Activated T-cell treated with anti-CD3 and anti-CD28 coated beads, Interleukin-2, amount 50 U/mL, for 4 hours (primary cell): ENCODE data around the gene HTR2A. TPM values are rescaled to one million over a fixed set of nuclear protein-coding genes. Genes with fewer than 3 reads are reported as not detected.

Source experiments
- ATAC-seq, 2 donors: fragments of 200-7000 bp; cut with Tn5 transposase; one replicate each; pipeline ENCODE4 v1.10.0; 2021
- DNase-seq: peaks from one replicate; pipeline ENCODE4 v3.0.0-alpha.2; 2020
- H3K27me3 Mint-ChIP-seq: one replicate; pipeline ENCODE4 v1.8.0; 2021; ENCODE audit warnings: low read depth, mixed read lengths
- H3K36me3 Mint-ChIP-seq: one replicate; pipeline ENCODE4 v1.8.0; 2022; ENCODE audit warnings: mixed read lengths; ENCODE audit not compliant: insufficient read depth
- H3K4me1 Mint-ChIP-seq: one replicate; pipeline ENCODE4 v1.8.0; 2021; ENCODE audit warnings: low read depth, mixed read lengths
- H3K4me3 Mint-ChIP-seq: one replicate; pipeline ENCODE4 v1.8.0; 2021; ENCODE audit warnings: mild to moderate bottlenecking, moderate library complexity, mixed read lengths
- H3K9me3 Mint-ChIP-seq: one replicate; pipeline ENCODE4 v1.8.0; 2021; ENCODE audit warnings: mixed read lengths
- total RNA-seq, 3 donors: library from RNA; stranded (reverse); gene quantifications; one replicate each; pipeline ENCODE4 v1.2.1, GENCODE V29; 2021

Gene HTR2A
- total RNA-seq, 3 donors from 2014 or later: not detected

DNA sequence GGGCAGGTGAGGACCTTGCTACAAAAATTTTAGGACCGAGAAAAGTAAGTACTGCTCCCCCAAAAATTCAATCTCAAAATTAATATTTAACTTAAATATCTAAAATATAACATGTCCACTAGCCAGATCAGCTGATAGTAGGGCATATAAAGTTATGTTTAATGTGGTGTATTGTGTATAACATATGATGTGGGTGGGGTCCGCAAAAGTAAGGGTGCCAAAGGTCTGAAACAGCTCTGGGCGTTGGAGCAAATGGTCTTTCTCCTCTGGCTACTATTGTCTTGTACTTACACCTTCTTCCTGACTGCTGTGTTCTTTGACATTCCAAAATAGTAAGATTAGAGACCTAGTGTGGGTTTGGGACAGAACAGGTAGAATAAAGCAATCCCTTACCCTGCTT, 41.2 kb downstream of the HTR2A start:
- Mint-ChIP-seq H3K27me3 (peaks cover 15% of the 10 kb centered on the region), H3K4me1 (no peaks in the 10 kb centered on the region)

DNA sequence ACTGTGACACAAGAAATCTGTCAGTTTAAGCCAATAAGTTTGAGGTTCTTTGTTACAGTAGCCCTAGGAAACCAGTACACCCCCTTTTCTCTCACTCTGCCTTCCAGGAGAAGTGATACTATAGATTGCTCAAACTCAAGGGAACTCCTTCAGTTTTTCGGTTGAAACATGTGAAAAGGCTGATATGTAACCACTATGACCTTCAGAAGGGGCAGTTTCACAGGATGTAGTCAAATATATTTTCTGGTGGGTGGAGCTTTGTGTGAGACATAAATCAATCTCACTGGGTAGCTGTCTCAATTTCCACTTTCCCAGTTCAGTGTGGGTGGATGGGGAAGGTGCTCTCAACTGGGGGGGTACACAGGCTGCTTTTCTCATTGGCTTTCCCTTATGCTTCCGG, 41.7 kb downstream of the HTR2A start:
- Mint-ChIP-seq H3K9me3 (no peaks in the 10 kb centered on the region), H3K36me3 (no peaks in the 10 kb centered on the region), H3K4me3 (no peak overlapping the region), H3K27me3 (peaks cover 14% of the 10 kb centered on the region), H3K4me1 (no peaks in the 10 kb centered on the region)
- no peak for DNase-seq
- no peak for ATAC-seq

More for the DNA sequence above, 41.2 kb downstream of the HTR2A start:
- DNase-seq (no peak), ATAC-seq (no peak)
- Mint-ChIP-seq H3K36me3 (no peaks in the 10 kb centered on the region), H3K4me3 (no peak overlapping the region), H3K9me3 (no peaks in the 10 kb centered on the region)

DNA sequence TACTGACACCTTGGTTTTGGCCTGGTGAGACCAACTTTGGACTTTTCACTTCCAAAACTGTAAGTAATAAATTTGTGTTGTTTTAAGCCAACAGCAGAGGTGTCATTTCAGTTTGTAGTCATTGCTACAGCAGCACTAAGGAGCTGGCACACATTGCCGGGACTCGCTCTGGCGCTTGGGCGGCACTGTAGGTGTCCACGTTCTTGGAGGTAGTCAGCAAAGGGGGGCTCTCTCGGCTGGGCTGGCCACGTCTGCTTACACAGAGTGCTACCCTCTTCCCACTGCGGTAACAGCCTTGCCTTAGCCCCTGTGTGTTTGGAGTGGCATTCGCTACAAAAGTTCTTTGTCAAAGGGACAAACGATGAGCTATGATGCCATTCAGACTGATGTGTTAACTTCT, 44.7 kb downstream of the HTR2A start:
- no peaks in the 10 kb centered on the region for H3K9me3 Mint-ChIP-seq
- H3K36me3 Mint-ChIP-seq: no peaks in the 10 kb centered on the region
- DNase-seq (no peak), ATAC-seq (no peak)
- H3K4me3 Mint-ChIP-seq: no peak overlapping the region
- H3K27me3 Mint-ChIP-seq: peaks cover 8% of the 10 kb centered on the region
- no peaks in the 10 kb centered on the region for H3K4me1 Mint-ChIP-seq

DNA sequence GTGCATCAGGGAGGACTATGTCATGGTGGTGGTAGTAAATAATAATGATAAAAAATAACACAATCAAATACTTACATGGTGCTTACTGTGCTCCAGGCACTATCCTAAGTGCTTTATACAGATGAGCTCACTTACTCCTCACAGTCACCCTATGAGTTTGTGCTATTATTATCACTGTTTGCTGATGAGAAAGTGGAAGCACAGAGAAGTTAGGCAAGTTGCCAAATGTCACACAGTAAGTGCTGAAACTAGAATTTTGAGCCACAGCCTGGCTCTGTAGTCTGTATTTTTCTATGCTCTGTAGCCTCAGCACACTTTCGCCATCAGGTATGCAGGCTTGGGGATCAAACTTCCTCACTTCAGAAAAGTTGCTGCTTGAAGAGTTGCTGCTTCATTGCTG, 46.6 kb downstream of the HTR2A start:
- H3K4me3 Mint-ChIP-seq: no peak overlapping the region
- H3K9me3 Mint-ChIP-seq: no peaks in the 10 kb centered on the region
- H3K4me1 Mint-ChIP-seq: no peaks in the 10 kb centered on the region
- H3K36me3 Mint-ChIP-seq: no peaks in the 10 kb centered on the region
- no peak for ATAC-seq
- no peak for DNase-seq
- H3K27me3 Mint-ChIP-seq: peaks cover 8% of the 10 kb centered on the region

DNA sequence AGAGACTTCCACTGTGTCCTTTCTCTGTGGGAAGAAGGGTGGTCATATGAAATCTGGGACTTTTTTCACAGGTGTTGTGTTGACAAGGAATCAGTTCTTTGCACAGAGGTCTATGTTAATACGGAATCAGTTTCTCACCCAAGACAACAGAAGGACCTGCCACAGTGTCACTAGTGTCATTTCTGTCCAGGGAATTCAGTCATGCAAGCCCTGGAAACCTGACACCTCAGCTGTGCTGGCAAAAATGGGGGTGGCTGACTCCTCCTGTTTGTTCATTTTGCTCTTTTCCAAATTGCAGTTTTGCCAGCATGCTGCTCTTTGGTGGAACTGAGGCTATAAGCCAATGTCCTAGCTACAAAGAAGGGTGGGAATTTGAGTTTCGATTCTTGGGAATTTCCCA, 50.1 kb downstream of the HTR2A start:
- DNase-seq (no peak), ATAC-seq (no peak)
- no peaks in the 10 kb centered on the region for H3K36me3 Mint-ChIP-seq
- H3K9me3 Mint-ChIP-seq: no peaks in the 10 kb centered on the region
- no peaks in the 10 kb centered on the region for H3K4me1 Mint-ChIP-seq
- peaks cover 10% of the 10 kb centered on the region for H3K27me3 Mint-ChIP-seq
- H3K4me3 Mint-ChIP-seq: no peak overlapping the region

DNA sequence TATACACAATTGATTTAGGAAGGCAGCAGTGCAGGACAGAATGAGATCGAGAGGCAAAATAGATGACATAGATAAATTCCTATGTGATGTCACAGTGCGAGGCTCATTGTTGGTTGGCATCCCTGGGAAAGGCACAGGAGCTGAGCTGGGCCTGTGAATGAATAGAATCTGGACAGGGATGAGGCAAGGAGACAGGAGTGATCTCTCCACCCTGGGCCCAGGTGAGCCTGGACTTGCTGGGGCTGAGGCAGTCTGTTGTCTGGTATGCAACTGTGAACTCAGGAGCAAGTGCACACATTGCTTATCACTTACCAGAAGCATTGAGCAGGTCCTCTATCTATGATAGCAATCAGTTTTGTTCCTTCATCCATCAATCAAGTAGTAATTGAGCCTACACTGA, 51.7 kb downstream of the HTR2A start:
- ATAC-seq (no peak), DNase-seq (no peak)
- no peaks in the 10 kb centered on the region for H3K4me1 Mint-ChIP-seq
- H3K4me3 Mint-ChIP-seq: no peak overlapping the region
- peaks cover 11% of the 10 kb centered on the region for H3K27me3 Mint-ChIP-seq
- no peaks in the 10 kb centered on the region for H3K9me3 Mint-ChIP-seq
- no peaks in the 10 kb centered on the region for H3K36me3 Mint-ChIP-seq

DNA sequence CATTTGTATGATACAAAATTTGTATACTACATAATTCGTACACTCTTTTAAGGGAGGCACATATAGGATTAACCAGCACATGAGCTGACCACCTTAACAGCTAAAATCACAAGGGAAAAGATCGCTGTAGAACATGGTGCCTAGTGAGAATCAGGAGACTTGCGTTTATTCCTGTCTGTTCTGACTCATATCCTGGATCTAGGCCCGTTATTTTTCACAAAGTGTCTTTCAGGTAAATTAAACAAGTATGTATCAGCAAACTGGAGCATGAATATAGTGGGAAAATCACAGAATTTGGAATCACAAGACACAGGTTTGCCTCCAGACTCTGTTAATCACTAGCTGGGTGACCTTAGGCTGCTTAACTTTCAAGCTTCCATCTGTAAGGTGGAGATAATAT, 52.4 kb downstream of the HTR2A start:
- no peak overlapping the region for H3K4me3 Mint-ChIP-seq
- H3K36me3 Mint-ChIP-seq: no peaks in the 10 kb centered on the region
- ATAC-seq: no peak
- H3K27me3 Mint-ChIP-seq: peaks cover 11% of the 10 kb centered on the region
- no peak for DNase-seq
- no peaks in the 10 kb centered on the region for H3K9me3 Mint-ChIP-seq
- H3K4me1 Mint-ChIP-seq: no peaks in the 10 kb centered on the region

DNA sequence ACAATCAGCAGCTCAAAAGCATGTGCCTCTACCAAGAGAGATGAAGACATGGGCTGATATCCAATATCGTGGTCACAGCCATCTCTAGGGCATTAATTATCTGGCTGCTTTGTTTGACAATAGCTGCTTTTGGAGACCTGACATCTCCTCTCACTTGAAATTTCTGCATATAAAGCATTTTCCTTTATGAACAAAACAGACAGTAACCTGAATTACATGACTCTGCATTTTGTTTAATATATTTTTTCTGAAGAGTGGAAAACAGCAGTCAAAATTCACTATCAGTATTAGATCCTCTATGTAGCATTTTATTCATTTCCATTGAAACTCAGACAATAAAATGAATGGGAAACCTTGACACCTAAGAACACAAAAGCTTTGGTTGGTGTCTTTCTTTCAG, 57.5 kb downstream of the HTR2A start:
- ATAC-seq (no peak), DNase-seq (no peak)
- H3K36me3 Mint-ChIP-seq: no peaks in the 10 kb centered on the region
- H3K4me1 Mint-ChIP-seq: no peaks in the 10 kb centered on the region
- H3K9me3 Mint-ChIP-seq: no peaks in the 10 kb centered on the region
- H3K27me3 Mint-ChIP-seq: peaks cover 16% of the 10 kb centered on the region
- no peak overlapping the region for H3K4me3 Mint-ChIP-seq

DNA sequence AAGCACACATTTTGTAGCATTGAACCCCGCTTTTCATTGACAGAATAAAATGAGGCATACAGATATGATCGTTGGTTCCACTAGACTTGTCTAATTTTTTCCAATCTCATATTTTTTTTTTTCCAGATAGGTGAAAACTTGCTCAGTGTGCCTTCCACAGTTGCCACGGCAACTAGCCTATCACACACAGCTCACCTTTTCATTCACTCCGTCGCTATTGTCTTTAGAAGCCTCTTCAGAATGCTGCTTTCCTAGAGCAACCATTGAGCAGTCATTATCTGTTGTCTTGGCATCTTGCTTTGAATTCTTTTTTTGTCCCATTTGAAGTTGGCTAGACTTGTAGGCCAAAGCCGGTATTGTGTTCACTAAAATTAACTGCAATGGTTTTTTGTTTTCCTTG, 62.2 kb downstream of the HTR2A start:
- ATAC-seq: no peak
- H3K9me3 Mint-ChIP-seq: no peaks in the 10 kb centered on the region

DNA sequence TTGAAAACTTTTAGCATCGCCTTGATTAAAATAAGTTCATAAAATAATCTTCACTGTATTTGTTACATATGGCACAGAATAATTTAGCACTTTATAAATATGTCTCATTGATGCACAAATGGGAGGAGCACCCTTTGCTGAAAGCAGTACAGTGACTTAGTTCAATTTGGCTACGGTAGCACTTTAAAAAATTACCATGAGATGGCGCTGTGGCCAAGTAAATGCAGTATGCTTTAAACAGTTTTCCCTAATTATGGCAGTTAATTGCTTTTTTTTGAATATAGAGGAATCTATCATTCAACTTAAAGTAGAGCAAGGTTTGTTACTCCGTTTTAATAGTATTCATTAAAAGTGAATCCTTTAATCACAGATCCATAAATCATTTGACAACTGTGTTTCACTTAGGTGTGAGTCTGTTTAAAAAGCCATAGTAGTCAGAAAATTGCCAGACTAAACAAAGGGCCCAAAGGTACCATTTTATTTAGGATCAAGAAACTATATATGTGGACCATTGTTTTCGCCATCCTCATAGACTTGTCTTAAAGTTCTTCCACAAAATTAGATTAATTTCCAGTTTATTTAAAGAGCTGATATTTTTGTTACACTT, 65.2 kb downstream of the HTR2A start:
- Mint-ChIP-seq H3K4me3 (no peak overlapping the region), H3K9me3 (no peaks in the 10 kb centered on the region), H3K36me3 (no peaks in the 10 kb centered on the region), H3K27me3 (no peaks in the 10 kb centered on the region), H3K4me1 (no peaks in the 10 kb centered on the region)
- ATAC-seq (no peak), DNase-seq (no peak)

More for the DNA sequence above, 62.2 kb downstream of the HTR2A start:
- DNase-seq: no peak
- Mint-ChIP-seq H3K4me1 (no peaks in the 10 kb centered on the region), H3K36me3 (no peaks in the 10 kb centered on the region), H3K4me3 (no peak overlapping the region), H3K27me3 (peaks cover 6% of the 10 kb centered on the region)

DNA sequence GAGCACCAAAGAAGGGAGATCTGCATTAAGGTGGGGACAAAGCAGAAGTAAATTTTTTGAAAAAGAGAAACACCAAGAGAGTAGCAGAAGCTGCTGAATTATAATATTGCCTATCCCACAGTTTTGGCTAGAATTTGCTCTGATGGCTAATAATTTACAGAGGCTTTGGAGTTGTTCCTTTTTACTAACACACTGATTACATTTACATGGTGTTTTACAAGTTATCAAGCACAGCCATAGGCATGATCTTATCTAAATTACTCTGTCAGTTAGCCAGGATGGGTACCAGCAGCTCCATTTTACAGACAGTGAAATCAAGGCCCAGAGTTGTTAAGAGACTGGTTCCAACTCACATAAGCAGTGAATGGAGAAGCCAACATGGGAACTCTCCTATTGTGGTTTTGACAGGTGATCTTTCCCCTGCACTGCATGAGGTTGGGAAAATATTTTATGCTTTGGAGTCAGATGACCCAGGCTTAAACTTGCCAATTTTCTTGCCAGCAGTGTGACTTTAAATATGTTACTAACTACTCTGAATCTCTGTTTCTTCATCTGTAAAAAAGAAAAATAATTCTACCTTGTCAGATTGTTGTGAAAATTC, 66.3 kb downstream of the HTR2A start:
- Mint-ChIP-seq H3K4me3 (no peak overlapping the region), H3K4me1 (no peaks in the 10 kb centered on the region), H3K27me3 (no peaks in the 10 kb centered on the region), H3K36me3 (no peaks in the 10 kb centered on the region), H3K9me3 (no peaks in the 10 kb centered on the region)
- ATAC-seq (no peak), DNase-seq (no peak)

DNA sequence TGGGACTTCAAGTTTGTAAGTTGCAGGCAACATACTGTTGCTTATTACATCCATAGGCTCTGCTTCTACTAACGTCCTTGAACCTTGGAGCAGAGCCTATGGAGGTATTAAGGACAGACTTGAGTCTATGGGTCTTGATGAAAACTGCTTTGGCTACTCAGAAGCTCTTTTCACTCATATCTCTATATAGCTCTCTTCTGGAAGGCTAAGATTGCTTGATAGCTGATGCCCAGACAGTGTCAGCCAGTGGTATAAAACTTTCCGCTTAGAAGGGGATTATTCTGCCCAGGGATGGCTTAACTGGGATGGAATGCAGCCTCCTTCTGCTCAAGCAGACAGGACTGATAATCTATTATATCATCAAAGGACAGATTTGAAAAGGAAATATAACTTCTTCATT, 74.3 kb downstream of the HTR2A start:
- Mint-ChIP-seq H3K36me3 (no peaks in the 10 kb centered on the region), H3K9me3 (no peaks in the 10 kb centered on the region), H3K4me1 (no peaks in the 10 kb centered on the region), H3K4me3 (no peak overlapping the region), H3K27me3 (peaks cover 5% of the 10 kb centered on the region)
- ATAC-seq: no peak
- no peak for DNase-seq

DNA sequence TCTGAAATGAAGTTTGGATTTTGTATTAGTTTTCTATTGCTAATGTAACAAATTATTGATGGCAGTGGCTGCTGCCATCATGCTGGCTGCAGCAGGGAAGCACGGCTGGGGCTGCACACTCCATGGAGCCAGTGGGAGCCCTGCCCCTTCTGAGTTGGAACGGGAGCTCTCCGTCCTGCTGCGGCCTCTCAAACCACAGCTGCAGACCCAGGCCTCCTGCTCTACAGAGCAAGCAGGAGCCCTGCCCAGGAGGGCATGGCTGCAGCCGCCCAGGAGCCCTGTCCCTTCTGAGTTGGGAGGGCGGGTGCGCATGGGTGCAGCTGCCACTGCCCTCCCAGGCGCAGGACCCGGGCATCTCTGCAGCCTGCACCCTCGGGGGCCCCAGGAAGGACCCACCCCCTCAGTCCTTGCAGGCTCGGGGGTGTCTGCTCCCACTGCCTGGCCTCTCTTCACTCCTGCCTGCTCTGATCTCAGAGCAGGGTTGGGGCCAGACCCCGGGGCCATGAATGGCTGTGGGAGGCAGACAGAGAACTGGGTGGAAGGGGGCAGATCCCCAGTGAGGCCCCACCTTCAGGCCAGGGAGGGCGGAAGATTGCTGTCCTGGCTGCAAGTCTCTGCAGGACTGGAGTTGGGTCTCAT, 78.9 kb downstream of the HTR2A start:
- no peak for DNase-seq
- H3K9me3 Mint-ChIP-seq: peaks cover 5% of the 10 kb centered on the region
- no peaks in the 10 kb centered on the region for H3K36me3 Mint-ChIP-seq
- H3K4me1 Mint-ChIP-seq: no peaks in the 10 kb centered on the region
- no peak overlapping the region for H3K4me3 Mint-ChIP-seq
- no peak for ATAC-seq
- peaks cover 6% of the 10 kb centered on the region for H3K27me3 Mint-ChIP-seq

DNA sequence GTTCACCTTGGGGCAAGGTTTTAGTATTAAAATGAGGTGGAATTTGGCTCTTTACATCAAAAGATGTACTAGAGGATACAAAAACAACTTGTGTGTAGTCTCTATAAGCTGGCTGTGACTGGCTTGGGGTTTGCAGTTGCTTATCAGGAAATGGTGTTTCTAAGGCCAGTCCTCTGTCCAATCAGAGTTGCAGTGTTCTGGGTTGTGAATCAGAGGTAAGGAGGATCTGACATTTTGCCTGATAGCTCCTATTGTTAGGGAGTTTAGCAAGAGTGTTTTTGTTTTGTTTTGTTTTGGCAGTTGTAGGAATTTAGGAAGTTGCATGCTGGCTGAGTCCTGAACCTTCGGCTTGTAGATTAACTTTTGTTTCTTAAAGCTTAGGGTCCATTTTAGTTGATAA, 79.8 kb downstream of the HTR2A start:
- H3K27me3 Mint-ChIP-seq: peaks cover 6% of the 10 kb centered on the region
- ATAC-seq (no peak), DNase-seq (no peak)
- H3K4me1 Mint-ChIP-seq: no peaks in the 10 kb centered on the region
- H3K4me3 Mint-ChIP-seq: no peak overlapping the region
- H3K36me3 Mint-ChIP-seq: no peaks in the 10 kb centered on the region
- peaks cover 14% of the 10 kb centered on the region for H3K9me3 Mint-ChIP-seq

DNA sequence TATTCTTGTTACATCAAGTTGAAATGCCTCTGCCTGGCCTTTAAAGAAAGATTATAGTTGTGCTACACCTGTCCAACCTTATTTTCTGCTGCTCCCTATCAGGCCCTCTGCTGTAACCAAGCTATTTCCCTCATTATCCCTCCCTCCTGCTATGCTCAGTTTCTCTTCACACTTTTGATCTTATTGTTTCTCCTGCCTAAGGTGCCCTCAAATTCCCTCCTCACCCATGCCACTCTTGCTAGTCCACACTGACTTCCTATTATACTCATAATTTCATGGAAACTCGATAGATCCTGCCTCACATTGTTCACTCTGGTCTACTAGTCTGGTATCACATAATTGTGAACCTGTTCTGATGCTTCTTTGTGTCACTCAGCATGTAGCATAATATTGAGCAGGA, 80.5 kb downstream of the HTR2A start:
- no peak for ATAC-seq
- Mint-ChIP-seq H3K36me3 (no peaks in the 10 kb centered on the region), H3K4me3 (no peak overlapping the region), H3K9me3 (peaks cover 18% of the 10 kb centered on the region), H3K27me3 (peaks cover 8% of the 10 kb centered on the region), H3K4me1 (no peaks in the 10 kb centered on the region)
- DNase-seq: no peak
